Measurements from ENCODE around the gene CBFA2T3.

The CBFA2T3 gene

GRCh38 chr16:88909431-88910210 lies 67.4 kb downstream of the CBFA2T3 start:
- no peak for TF ChIP-seq TAF1 (IDR thresholded peaks at IDR 0.05; ENCODE audit: borderline replicate concordance, insufficient read depth, low read length)
- no peak for TF ChIP-seq SIN3A (IDR thresholded peaks at IDR 0.05; ENCODE audit: borderline replicate concordance, insufficient read depth, low read length)
- no peak for TF ChIP-seq POLR2AphosphoS5 (IDR thresholded peaks at IDR 0.05; ENCODE audit: low read depth, low read length)
- no peak for TF ChIP-seq FOXP2 (optimal IDR thresholded peaks at IDR 0.05; ENCODE audit: borderline replicate concordance, extremely low read depth, extremely low read length, insufficient read depth)

GRCh38 chr16:88908307-88908706 lies 68.7 kb downstream of the CBFA2T3 start:
- TF ChIP-seq TAF1 (IDR thresholded peaks at IDR 0.05; ENCODE audit: borderline replicate concordance, insufficient read depth, low read length) = no peak
- TF ChIP-seq REST (IDR thresholded peaks at IDR 0.05; ENCODE audit: insufficient read depth in 1 of 2, low read depth in 2 of 2, low read length in 2 of 2) = no peak
- no peak for TF ChIP-seq POLR2AphosphoS5 (IDR thresholded peaks at IDR 0.05; ENCODE audit: low read depth, low read length)
- TF ChIP-seq FOXP2 (optimal IDR thresholded peaks at IDR 0.05; ENCODE audit: borderline replicate concordance, extremely low read depth, extremely low read length, insufficient read depth) = no peak
- TF ChIP-seq SIN3A (IDR thresholded peaks at IDR 0.05; ENCODE audit: borderline replicate concordance, insufficient read depth, low read length) = no peak

GRCh38 chr16:88907768-88908167 lies 69.2 kb downstream of the CBFA2T3 start:
- TF ChIP-seq POLR2AphosphoS5 (IDR thresholded peaks at IDR 0.05; ENCODE audit: low read depth, low read length) (no peak), REST (IDR thresholded peaks at IDR 0.05; ENCODE audit: insufficient read depth in 1 of 2, low read depth in 2 of 2, low read length in 2 of 2) (no peak), SIN3A (IDR thresholded peaks at IDR 0.05; ENCODE audit: borderline replicate concordance, insufficient read depth, low read length) (no peak), TAF1 (IDR thresholded peaks at IDR 0.05; ENCODE audit: borderline replicate concordance, insufficient read depth, low read length) (no peak), FOXP2 (optimal IDR thresholded peaks at IDR 0.05; ENCODE audit: borderline replicate concordance, extremely low read depth, extremely low read length, insufficient read depth) (no peak)

- TF ChIP-seq POLR2AphosphoS5 (IDR thresholded peaks at IDR 0.05; ENCODE audit: low read depth, low read length) (no peak), TAF1 (IDR thresholded peaks at IDR 0.05; ENCODE audit: borderline replicate concordance, insufficient read depth, low read length) (no peak), FOXP2 (optimal IDR thresholded peaks at IDR 0.05; ENCODE audit: borderline replicate concordance, extremely low read depth, extremely low read length, insufficient read depth) (no peak), SIN3A (IDR thresholded peaks at IDR 0.05; ENCODE audit: borderline replicate concordance, insufficient read depth, low read length) (no peak), REST (IDR thresholded peaks at IDR 0.05; ENCODE audit: insufficient read depth in 1 of 2, low read depth in 2 of 2, low read length in 2 of 2) (no peak)
These were observed 70.4 kb downstream of the CBFA2T3 start for GRCh38 chr16:88906535-88907105.

- TF ChIP-seq REST (IDR thresholded peaks at IDR 0.05; ENCODE audit: insufficient read depth in 1 of 2, low read depth in 2 of 2, low read length in 2 of 2) = no peak
- no peak for TF ChIP-seq POLR2AphosphoS5 (IDR thresholded peaks at IDR 0.05; ENCODE audit: low read depth, low read length)
- TF ChIP-seq SIN3A (IDR thresholded peaks at IDR 0.05; ENCODE audit: borderline replicate concordance, insufficient read depth, low read length) = no peak
- no peak for TF ChIP-seq FOXP2 (optimal IDR thresholded peaks at IDR 0.05; ENCODE audit: borderline replicate concordance, extremely low read depth, extremely low read length, insufficient read depth)
- TF ChIP-seq TAF1 (IDR thresholded peaks at IDR 0.05; ENCODE audit: borderline replicate concordance, insufficient read depth, low read length) = no peak
These were observed 71.0 kb downstream of the CBFA2T3 start for GRCh38 chr16:88906020-88906419.
